Esophagus squamous epithelium (tissue), 4 donors: Measurements from ENCODE around the gene PRKAA1.
"Not testable (repeated sequence)": the region's sequence is repeated elsewhere in the genome, so short reads cannot be mapped to it uniquely, and the experiment has no call there.

Source experiments
- POLR2A ChIP-seq, 4 donors: fragments of 450-650 bp; IDR thresholded peaks; one replicate each; pipeline ENCODE4 v1.6.1; 2017; ENCODE audit warnings: antibody characterized with exemption in 4 of 4, mild to moderate bottlenecking in 4 of 4, moderate library complexity in 3 of 4
- TF ChIP-seq, protein P1 (sequence below), 6 experiments: fragments of 450-650 bp in 4 of 6; fragments of 200-600 bp in 2 of 6; sonication (generic) in 2 of 6; IDR thresholded peaks; one replicate each; pipeline ENCODE4 v1.5.1; 2016 to 2019; ENCODE audit warnings: antibody characterized with exemption in 6 of 6, mild to moderate bottlenecking in 4 of 6, moderate library complexity in 4 of 6

DNA sequence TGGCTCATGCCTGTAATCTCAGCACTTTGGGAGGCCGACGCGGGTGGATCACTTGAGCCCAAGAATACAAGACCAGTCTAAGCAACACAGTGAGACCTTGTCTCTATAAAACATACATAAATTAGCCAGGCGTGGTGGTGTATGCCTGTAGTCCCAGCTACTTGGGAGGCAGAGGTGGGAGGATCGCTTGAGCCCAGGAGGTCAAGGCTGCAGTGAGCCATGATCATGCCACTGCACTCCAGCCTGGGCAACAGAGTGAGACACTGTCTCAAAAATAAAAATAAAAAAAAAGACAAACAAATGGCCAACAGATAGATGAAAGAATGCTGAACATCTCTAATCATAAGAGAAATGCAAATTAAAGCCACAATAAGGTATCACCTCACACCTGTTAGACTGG lies 9.2 kb downstream of the PRKAA1 start:
- TF ChIP-seq, protein P1, sequence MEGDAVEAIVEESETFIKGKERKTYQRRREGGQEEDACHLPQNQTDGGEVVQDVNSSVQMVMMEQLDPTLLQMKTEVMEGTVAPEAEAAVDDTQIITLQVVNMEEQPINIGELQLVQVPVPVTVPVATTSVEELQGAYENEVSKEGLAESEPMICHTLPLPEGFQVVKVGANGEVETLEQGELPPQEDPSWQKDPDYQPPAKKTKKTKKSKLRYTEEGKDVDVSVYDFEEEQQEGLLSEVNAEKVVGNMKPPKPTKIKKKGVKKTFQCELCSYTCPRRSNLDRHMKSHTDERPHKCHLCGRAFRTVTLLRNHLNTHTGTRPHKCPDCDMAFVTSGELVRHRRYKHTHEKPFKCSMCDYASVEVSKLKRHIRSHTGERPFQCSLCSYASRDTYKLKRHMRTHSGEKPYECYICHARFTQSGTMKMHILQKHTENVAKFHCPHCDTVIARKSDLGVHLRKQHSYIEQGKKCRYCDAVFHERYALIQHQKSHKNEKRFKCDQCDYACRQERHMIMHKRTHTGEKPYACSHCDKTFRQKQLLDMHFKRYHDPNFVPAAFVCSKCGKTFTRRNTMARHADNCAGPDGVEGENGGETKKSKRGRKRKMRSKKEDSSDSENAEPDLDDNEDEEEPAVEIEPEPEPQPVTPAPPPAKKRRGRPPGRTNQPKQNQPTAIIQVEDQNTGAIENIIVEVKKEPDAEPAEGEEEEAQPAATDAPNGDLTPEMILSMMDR (IDR thresholded peaks at IDR 0.05), result not testable (repeated sequence)
- TF ChIP-seq POLR2A (IDR thresholded peaks at IDR 0.05), result not testable (repeated sequence)
